ENCODE data around the gene SLC24A4.

- no peak for TF ChIP-seq CTCF (IDR thresholded peaks at IDR 0.05)
- TF ChIP-seq POLR2A (IDR thresholded peaks at IDR 0.05) = no peak
Observed at GRCh38 chr14:92421751-92422150, 98.8 kb downstream of the SLC24A4 start.

Measured in uterus (tissue), 2 donors.